ENCODE results near the gene APOBEC3C.

APOBEC3C gene

DNA sequence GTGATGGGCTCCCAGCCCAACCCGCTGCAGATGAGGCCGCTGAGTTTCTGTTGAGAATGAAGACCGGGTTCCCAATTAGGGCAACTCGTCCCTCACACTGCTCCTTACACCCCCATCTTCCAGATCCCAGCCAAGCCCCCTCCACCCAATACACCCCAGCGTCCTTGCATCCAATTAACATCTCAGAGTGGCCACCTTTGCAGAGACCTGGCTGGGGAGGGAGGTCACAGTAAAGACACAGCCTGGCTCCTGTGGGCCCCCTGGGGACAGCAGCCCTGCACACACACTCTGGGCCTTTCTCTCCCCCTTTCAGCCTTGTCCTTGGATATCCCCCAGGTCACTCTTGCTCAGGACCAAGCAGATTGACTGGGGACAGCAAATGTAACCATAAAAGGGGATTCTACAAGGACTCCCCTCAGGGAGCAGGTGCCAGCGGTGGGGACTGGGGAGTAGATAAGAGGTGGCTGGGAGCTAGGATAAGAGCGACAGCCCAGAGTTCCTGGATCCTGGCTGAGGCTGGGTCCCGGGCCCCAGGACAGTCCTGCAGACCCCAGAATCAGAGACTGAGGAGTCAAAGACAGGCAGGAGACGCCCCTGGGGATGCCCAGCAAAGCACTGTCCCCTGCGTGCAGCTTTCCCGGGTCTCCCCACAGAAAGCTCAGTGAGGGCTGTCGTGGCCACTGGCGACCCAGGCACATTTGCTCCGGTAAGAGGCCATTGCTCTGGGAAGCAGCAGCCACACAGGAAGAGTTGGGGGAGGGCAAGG lies 48.3 kb upstream of the APOBEC3C start:
- H3K4me3 ChIP-seq (ENCODE audit: low read length) = no peak overlapping the region
- no peaks in the 10 kb centered on the region for H4K20me1 ChIP-seq (ENCODE audit: control insufficient read depth, insufficient read depth, low read depth, low read length)
- no peaks in the 10 kb centered on the region for H3K9me2 ChIP-seq (replicated peaks; ENCODE audit: control insufficient read depth, low read length)
- no peaks in the 10 kb centered on the region for H3F3A ChIP-seq (ENCODE audit: control insufficient read depth, insufficient read depth)
- H3K4me2 ChIP-seq (ENCODE audit: low read length) = no peak overlapping the region
- no peaks in the 10 kb centered on the region for H3K4me1 ChIP-seq (ENCODE audit: control insufficient read depth, low read length)
- no peaks in the 10 kb centered on the region for H3K9me3 ChIP-seq (ENCODE audit: control insufficient read depth, insufficient read depth, low read length)
- TF ChIP-seq EZH2phosphoT487 (IDR thresholded peaks at IDR 0.05; ENCODE audit: borderline replicate concordance, low read length) = no peak
- TF ChIP-seq, protein P1, sequence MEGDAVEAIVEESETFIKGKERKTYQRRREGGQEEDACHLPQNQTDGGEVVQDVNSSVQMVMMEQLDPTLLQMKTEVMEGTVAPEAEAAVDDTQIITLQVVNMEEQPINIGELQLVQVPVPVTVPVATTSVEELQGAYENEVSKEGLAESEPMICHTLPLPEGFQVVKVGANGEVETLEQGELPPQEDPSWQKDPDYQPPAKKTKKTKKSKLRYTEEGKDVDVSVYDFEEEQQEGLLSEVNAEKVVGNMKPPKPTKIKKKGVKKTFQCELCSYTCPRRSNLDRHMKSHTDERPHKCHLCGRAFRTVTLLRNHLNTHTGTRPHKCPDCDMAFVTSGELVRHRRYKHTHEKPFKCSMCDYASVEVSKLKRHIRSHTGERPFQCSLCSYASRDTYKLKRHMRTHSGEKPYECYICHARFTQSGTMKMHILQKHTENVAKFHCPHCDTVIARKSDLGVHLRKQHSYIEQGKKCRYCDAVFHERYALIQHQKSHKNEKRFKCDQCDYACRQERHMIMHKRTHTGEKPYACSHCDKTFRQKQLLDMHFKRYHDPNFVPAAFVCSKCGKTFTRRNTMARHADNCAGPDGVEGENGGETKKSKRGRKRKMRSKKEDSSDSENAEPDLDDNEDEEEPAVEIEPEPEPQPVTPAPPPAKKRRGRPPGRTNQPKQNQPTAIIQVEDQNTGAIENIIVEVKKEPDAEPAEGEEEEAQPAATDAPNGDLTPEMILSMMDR (IDR thresholded peaks at IDR 0.05; ENCODE audit: low read depth, low read length, poor library complexity, severe bottlenecking) = no peak
- H3K27me3 ChIP-seq (ENCODE audit: control insufficient read depth, low read length) = peaks cover 32% of the 10 kb centered on the region
- H3K36me3 ChIP-seq (ENCODE audit: control insufficient read depth, low read length) = no peaks in the 10 kb centered on the region
- no peaks in the 10 kb centered on the region for H3K79me2 ChIP-seq (ENCODE audit: control insufficient read depth, low read length)
- no peak overlapping the region for H3K27ac ChIP-seq (ENCODE audit: low read depth, low read length)

DNA sequence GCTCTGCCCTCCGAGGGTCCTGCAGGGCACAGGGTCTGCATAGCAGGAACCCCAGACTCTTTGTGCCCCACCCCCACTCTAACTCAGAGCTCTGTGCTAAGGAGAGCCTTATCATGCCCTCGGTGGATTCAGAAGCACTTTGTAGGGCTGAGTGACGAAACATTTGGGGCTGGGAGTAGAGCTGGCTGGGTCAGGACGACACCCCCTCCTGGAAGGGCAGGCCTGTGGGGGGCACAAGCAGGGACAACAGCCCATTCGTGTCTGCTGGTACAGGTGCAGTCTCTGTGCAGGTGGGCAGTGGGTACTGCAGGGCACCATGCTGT lies 47.7 kb upstream of the APOBEC3C start:
- Histone ChIP-seq H3K36me3 (ENCODE audit: control insufficient read depth, low read length) (no peaks in the 10 kb centered on the region), H4K20me1 (ENCODE audit: control insufficient read depth, insufficient read depth, low read depth, low read length) (no peaks in the 10 kb centered on the region), H3K4me1 (ENCODE audit: control insufficient read depth, low read length) (no peaks in the 10 kb centered on the region), H3F3A (ENCODE audit: control insufficient read depth, insufficient read depth) (no peaks in the 10 kb centered on the region), H3K4me2 (ENCODE audit: low read length) (no peak overlapping the region), H3K27me3 (ENCODE audit: control insufficient read depth, low read length) (peaks cover 34% of the 10 kb centered on the region), H3K9me2 (replicated peaks; ENCODE audit: control insufficient read depth, low read length) (no peaks in the 10 kb centered on the region), H3K4me3 (ENCODE audit: low read length) (no peak overlapping the region), H3K9me3 (ENCODE audit: control insufficient read depth, insufficient read depth, low read length) (no peaks in the 10 kb centered on the region), H3K27ac (ENCODE audit: low read depth, low read length) (no peak overlapping the region), H3K79me2 (ENCODE audit: control insufficient read depth, low read length) (no peaks in the 10 kb centered on the region)
- TF ChIP-seq, protein P1 (IDR thresholded peaks at IDR 0.05; ENCODE audit: low read depth, low read length, poor library complexity, severe bottlenecking) = no peak
- TF ChIP-seq EZH2phosphoT487 (IDR thresholded peaks at IDR 0.05; ENCODE audit: borderline replicate concordance, low read length) = no peak

DNA sequence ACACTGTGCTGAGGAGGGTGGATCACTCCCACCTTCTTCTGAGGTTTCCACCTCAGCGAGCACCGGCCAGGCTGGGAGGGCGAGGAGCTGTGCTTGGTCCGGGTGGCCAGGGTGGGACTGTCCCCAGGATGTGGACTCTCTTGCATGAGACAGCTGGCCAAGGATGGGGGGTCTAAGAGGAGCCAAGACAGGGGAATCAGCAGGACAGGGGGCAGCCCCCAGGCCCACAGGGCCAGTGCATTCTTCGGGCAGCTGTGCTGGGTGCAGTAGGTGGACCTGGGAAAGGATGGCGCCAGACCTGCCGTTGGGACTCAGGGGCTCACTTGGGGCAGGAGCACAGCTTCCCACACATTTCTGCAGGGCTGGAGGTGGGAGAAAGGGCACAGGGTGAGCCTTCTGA lies 47.1 kb upstream of the APOBEC3C start:
- Histone ChIP-seq H3K9me3 (ENCODE audit: control insufficient read depth, insufficient read depth, low read length) (no peaks in the 10 kb centered on the region), H3K9me2 (replicated peaks; ENCODE audit: control insufficient read depth, low read length) (no peaks in the 10 kb centered on the region), H3K27me3 (ENCODE audit: control insufficient read depth, low read length) (peaks cover 38% of the 10 kb centered on the region), H3K4me3 (ENCODE audit: low read length) (no peak overlapping the region), H3K4me2 (ENCODE audit: low read length) (no peak overlapping the region), H3K79me2 (ENCODE audit: control insufficient read depth, low read length) (no peaks in the 10 kb centered on the region), H4K20me1 (ENCODE audit: control insufficient read depth, insufficient read depth, low read depth, low read length) (no peaks in the 10 kb centered on the region), H3K27ac (ENCODE audit: low read depth, low read length) (no peak overlapping the region), H3F3A (ENCODE audit: control insufficient read depth, insufficient read depth) (no peaks in the 10 kb centered on the region), H3K4me1 (ENCODE audit: control insufficient read depth, low read length) (no peaks in the 10 kb centered on the region), H3K36me3 (ENCODE audit: control insufficient read depth, low read length) (no peaks in the 10 kb centered on the region)
- no peak for TF ChIP-seq EZH2phosphoT487 (IDR thresholded peaks at IDR 0.05; ENCODE audit: borderline replicate concordance, low read length)
- TF ChIP-seq, protein P1 (IDR thresholded peaks at IDR 0.05; ENCODE audit: low read depth, low read length, poor library complexity, severe bottlenecking) = no peak

Measured in DOHH2 (cell line).